ENCODE measurements around the gene TNRC18. TPM values are rescaled to one million over a fixed set of nuclear protein-coding genes. Genes with fewer than 3 reads are reported as not detected.
A peak's percentile ranks its signal among the peaks of the same experiment; 100 is the strongest.
"Not testable (repeated sequence)": the region's sequence is repeated elsewhere in the genome, so short reads cannot be mapped to it uniquely, and the experiment has no call there.

TNRC18 gene
- 100 to 1,000 TPM in 1 of 2 donors, 10 to 100 TPM in 1; 93.0 to 103 TPM for total RNA-seq
- long read RNA-seq, donor 1, partial matches to known transcripts: 26 of 35 reads
- long read RNA-seq, donor 1, other reads (novel, unspliced or antisense): 9 of 35 reads
- long read RNA-seq, donor 2, partial matches to known transcripts: 4 of 11 reads
- long read RNA-seq, donor 2, other reads (novel, unspliced or antisense): 7 of 11 reads

GRCh38 chr7:5423306-5423975 is at the start of gene TNRC18:
Gene TNRC18 (minus strand): TSS chr7:5423834. CDS start chr7:5421246, 2,588 bp downstream.
- DNase-seq (ENCODE audit: low spot score): peak; percentile 88
- intact Hi-C loops (cut with DNase I): loop anchor here in 1 of 2 donors (5.0 kb wide), 1 partner anchor 56 kb away; no protein-coding TSS in a partner anchor

GRCh38 chr7:5472432-5473315 is 49.0 kb upstream of the TNRC18 start:
- intact Hi-C loops (cut with DNase I): no loop called here

GRCh38 chr7:5471623-5472022 is 48.0 kb upstream of the TNRC18 start:
- intact Hi-C loops (cut with DNase I): not testable (repeated sequence)

More at GRCh38 chr7:5472432-5473315, 49.0 kb upstream of the TNRC18 start:
- DNase-seq (ENCODE audit: low spot score): no peak

GRCh38 chr7:5470816-5471215 is 47.2 kb upstream of the TNRC18 start:
- no peak for DNase-seq (ENCODE audit: low spot score)
- intact Hi-C loops (cut with DNase I): no loop called here

More at GRCh38 chr7:5471623-5472022, 48.0 kb upstream of the TNRC18 start:
- DNase-seq (ENCODE audit: low spot score): not testable (repeated sequence)

GRCh38 chr7:5470167-5470532 is 46.5 kb upstream of the TNRC18 start:
- intact Hi-C loops (cut with DNase I): no loop called here

GRCh38 chr7:5469375-5470166 is 45.9 kb upstream of the TNRC18 start:
- no peak for DNase-seq (ENCODE audit: low spot score)
- intact Hi-C loops (cut with DNase I): no loop called here

More at GRCh38 chr7:5470167-5470532, 46.5 kb upstream of the TNRC18 start:
- no peak for DNase-seq (ENCODE audit: low spot score)

- intact Hi-C loops (cut with DNase I): no loop called here
- DNase-seq (ENCODE audit: low spot score): no peak
These were observed 44.0 kb upstream of the TNRC18 start for GRCh38 chr7:5467645-5468044.

GRCh38 chr7:5466551-5466950 is 42.9 kb upstream of the TNRC18 start:
- intact Hi-C loops (cut with DNase I): no loop called here
- no peak for DNase-seq (ENCODE audit: low spot score)

- intact Hi-C loops (cut with DNase I): no loop called here
- DNase-seq (ENCODE audit: low spot score): no peak
These were observed 39.4 kb upstream of the TNRC18 start for GRCh38 chr7:5463031-5463430.

- intact Hi-C loops (cut with DNase I): no loop called here
- DNase-seq (ENCODE audit: low spot score): no peak
These were observed 38.6 kb upstream of the TNRC18 start for GRCh38 chr7:5462216-5462615.

- intact Hi-C loops (cut with DNase I): no loop called here
- DNase-seq (ENCODE audit: low spot score): no peak
These were observed 35.4 kb upstream of the TNRC18 start for GRCh38 chr7:5458921-5459480.

GRCh38 chr7:5457245-5457735 is 33.7 kb upstream of the TNRC18 start:
- no peak for DNase-seq (ENCODE audit: low spot score)
- intact Hi-C loops (cut with DNase I): no loop called here

GRCh38 chr7:5456409-5456808 is 32.8 kb upstream of the TNRC18 start:
- no peak for DNase-seq (ENCODE audit: low spot score)
- intact Hi-C loops (cut with DNase I): no loop called here

GRCh38 chr7:5455581-5456219 is 32.1 kb upstream of the TNRC18 start:
- DNase-seq (ENCODE audit: low spot score): no peak
- intact Hi-C loops (cut with DNase I): no loop called here

- intact Hi-C loops (cut with DNase I): no loop called here
- DNase-seq (ENCODE audit: low spot score): no peak
These were observed 31.5 kb upstream of the TNRC18 start for GRCh38 chr7:5455175-5455574.

- no peak for DNase-seq (ENCODE audit: low spot score)
- intact Hi-C loops (cut with DNase I): loop anchor here in 1 of 2 donors (5.0 kb wide), 1 partner anchor 217 kb away; no protein-coding TSS in a partner anchor
These were observed 30.9 kb upstream of the TNRC18 start for GRCh38 chr7:5454485-5454884.

GRCh38 chr7:5453566-5454075 is 30.0 kb upstream of the TNRC18 start:
- intact Hi-C loops (cut with DNase I): loop anchor here in 1 of 2 donors (5.0 kb wide), 1 partner anchor 216 kb away; no protein-coding TSS in a partner anchor
- no peak for DNase-seq (ENCODE audit: low spot score)

All from posterior vena cava (tissue), 2 donors.